Thoracic aorta endothelial cell (primary cell): ENCODE data around the gene NDUFV1. TPM values are rescaled to one million over a fixed set of nuclear protein-coding genes. Genes with fewer than 3 reads are reported as not detected.

Experiments used
- small RNA-seq: library from RNA; depleted of rRNA; stranded (forward); fragments of <200 nt; gene quantifications from one replicate; pipeline ENCODE3, GENCODE V24; 2012
- total RNA-seq: library from RNA; depleted of rRNA; stranded (reverse); fragments of >200 nt; gene quantifications from 2 replicates; pipeline ENCODE4 v1.2.3, GENCODE V29; 2012

The NDUFV1 gene
- 156 and 162 TPM in 2 replicates for total RNA-seq

GRCh38 chr11:67606492-67607295, at the start of gene NDUFV1:
NDUFV1 (plus strand) TSS chr11:67606936; CDS start chr11:67607005, 69 bp downstream.

GRCh38 chr11:67583247-67584204, 23.2 kb upstream of the NDUFV1 start, which contains the start of gene GSTP1:
GSTP1 (plus strand) TSS chr11:67583812; CDS start chr11:67583844, 32 bp downstream.

GRCh38 chr11:67629386-67630227, 22.9 kb downstream of the NDUFV1 start, which contains the start of gene NUDT8:
NUDT8 (minus strand) TSS chr11:67629937; CDS start chr11:67629911, 26 bp downstream.

GRCh38 chr11:67639438-67639859, 32.7 kb downstream of the NDUFV1 start, which contains the start of gene TBX10:
TBX10 (minus strand) TSS chr11:67639763; CDS start chr11:67639472, 291 bp downstream.

Small RNA genes within 50 kb of the gene (small RNA-seq; reads per million reads assigned to genes)
- gene AP003385.3: not detected

Other genes starting within 250 kb of the NDUFV1 start
- 2.3 and 2.9 TPM in 2 replicates for gene CLCF1, start 233.3 kb upstream of the NDUFV1 start, total RNA-seq
- 4.4 and 6.7 TPM in 2 replicates for gene RAD9A, start 214.9 kb upstream of the NDUFV1 start, total RNA-seq
- gene PPP1CA, start 205.1 kb upstream of the NDUFV1 start, total RNA-seq: 200 and 207 TPM in 2 replicates
- not detected in 2 replicates for gene TBC1D10C, start 202.9 kb upstream of the NDUFV1 start, total RNA-seq
- gene CARNS1, start 191.3 kb upstream of the NDUFV1 start, total RNA-seq: 0.13 and 0.22 TPM in 2 replicates
- 39.9 and 47.4 TPM in 2 replicates for gene RPS6KB2, start 178.4 kb upstream of the NDUFV1 start, total RNA-seq
- gene PTPRCAP, start 169.3 kb upstream of the NDUFV1 start, total RNA-seq: 0.27 and 0.93 TPM in 2 replicates
- 84.4 and 99.6 TPM in 2 replicates for gene CORO1B, start 163.5 kb upstream of the NDUFV1 start, total RNA-seq
- not detected in 2 replicates for gene GPR152, start 154.2 kb upstream of the NDUFV1 start, total RNA-seq
- 0.65 and 1.1 TPM in 2 replicates for gene CABP4, start 151.6 kb upstream of the NDUFV1 start, total RNA-seq
- gene TMEM134, start 137.7 kb upstream of the NDUFV1 start, total RNA-seq: 19.4 and 20.2 TPM in 2 replicates
- gene AIP, start 123.9 kb upstream of the NDUFV1 start, total RNA-seq: 34.6 and 37.0 TPM in 2 replicates
- 10.1 and 16.3 TPM in 2 replicates for gene PITPNM1, start 101.6 kb upstream of the NDUFV1 start, total RNA-seq
- 21.1 and 22.7 TPM in 2 replicates for gene CDK2AP2, start 98.8 kb upstream of the NDUFV1 start, total RNA-seq
- not detected in 2 replicates for gene CABP2, start 83.5 kb upstream of the NDUFV1 start, total RNA-seq
- 635 and 696 TPM in 2 replicates for gene GSTP1, start 23.1 kb upstream of the NDUFV1 start, total RNA-seq
- 9.6 and 12.3 TPM in 2 replicates for gene NUDT8, start 23.0 kb downstream of the NDUFV1 start, total RNA-seq
- not detected in 2 replicates for gene TBX10, start 32.8 kb downstream of the NDUFV1 start, total RNA-seq
- gene ACY3, start 43.8 kb downstream of the NDUFV1 start, total RNA-seq: not detected in 2 replicates
- gene ALDH3B2, start 67.7 kb downstream of the NDUFV1 start, total RNA-seq: not detected in 2 replicates